HS-5 (cell line): ENCODE results near the gene KDF1.
A peak's percentile ranks its signal among the peaks of the same experiment; 100 is the strongest.

Source experiments
- DNase-seq: peaks from one replicate; pipeline ENCODE4 v3.0.0-alpha.2; 2012; ENCODE audit warnings: low read depth

KDF1 gene

DNA sequence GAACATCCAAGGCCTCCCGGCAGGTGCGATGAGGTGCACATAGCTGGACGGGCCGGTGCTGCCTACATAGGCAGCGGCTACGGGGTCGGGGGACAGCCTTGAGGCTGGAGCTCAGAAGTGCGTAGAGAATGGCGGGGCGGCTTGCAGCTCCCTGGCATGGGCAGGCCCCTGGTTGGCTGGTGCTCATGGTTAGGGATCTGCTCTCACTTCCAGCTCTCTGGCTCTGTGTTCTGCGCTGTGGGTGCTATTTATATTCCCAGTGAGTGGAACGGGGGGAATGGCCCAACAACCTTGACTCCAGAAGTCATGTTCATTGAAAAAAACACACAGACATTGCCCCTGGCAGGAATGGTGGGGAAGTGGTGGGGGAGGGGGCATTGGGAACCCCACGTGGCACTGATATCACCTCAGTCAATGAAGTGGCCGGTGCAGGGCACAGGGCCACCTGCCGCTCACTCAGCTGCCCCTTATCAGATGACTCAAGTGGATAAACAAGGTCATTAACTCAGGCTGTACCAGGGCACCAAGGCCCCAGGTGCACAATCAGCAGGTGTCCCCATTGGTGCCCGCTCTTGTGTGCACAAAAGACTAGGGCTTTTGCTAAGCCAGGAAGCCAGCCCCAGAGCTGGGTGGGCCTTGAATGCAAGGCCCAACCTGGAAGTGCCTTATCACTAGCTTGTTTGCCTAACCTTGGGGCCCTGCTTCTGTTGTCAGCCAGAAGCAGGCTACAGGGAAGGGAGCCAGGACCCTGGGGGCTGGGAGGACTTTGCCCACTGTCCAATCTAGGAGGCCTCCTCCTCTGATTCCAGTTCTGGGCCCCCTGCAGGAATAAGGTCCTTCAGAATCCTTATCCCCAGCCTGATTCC is 46.3 kb downstream of the KDF1 start, which contains the start of gene NR0B2:
Gene NR0B2, minus strand, starts transcription at position 222 of the 866 bp plus-strand sequence. Its CDS starts 35 bp downstream, at position 187.
- DNase-seq = no peak

DNA sequence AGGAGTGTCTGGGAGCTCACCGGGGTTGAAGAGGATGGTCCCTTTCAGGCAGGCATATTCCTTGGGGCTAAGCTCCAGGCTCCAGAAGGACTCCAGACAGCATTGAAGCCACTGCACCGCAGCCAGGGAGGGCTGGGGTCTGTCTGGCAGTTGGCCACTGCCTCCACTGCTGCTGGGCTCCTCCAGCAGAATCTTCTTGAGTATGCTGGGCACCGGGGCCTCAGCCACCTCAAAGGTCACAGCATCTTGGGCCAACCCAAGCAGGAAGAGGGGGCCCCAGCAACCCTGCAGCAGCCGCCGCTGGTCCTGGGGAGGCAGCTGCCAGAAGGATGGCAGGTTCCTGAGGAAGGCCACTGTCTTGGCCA is 46.9 kb downstream of the KDF1 start:
- no peak for DNase-seq

GRCh38 chr1:26912147-26912490 is 48.1 kb downstream of the KDF1 start:
- no peak for DNase-seq

DNA sequence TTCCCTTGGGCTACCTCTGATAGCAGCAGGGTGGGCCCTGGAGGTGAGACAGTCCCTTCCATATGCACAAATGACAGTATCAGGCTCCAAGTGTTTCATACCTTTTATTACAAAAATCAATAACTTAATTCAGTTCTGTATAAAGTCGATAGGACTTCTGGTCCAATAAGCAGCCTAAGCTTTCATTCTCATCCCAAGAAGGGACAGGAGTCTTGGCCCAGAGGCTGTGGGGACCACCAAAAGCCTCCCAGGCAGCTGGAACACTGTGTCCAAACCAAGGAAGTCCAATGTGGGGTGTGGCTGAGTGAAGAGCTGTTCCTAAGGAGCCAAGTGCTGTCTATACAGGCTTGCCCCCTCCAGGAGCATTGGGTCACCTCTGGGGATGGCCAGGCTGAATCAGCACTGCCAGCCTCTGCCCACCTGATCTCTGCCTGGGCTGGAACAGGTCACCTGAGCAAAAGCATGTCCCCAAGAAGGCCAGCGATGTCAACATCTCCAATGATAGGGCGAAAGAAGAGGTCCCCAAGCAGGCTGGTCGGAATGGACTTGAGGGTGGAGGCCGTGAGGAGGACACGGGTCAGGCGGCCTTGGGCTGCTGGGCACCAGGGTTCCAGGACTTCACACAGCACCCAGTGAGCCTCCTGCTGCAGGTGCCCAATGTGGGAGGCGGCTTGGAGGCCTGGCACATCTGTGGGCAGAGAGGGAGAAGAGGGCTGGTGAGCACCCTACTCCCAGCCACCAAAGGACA is 48.7 kb downstream of the KDF1 start:
- DNase-seq = no peak

DNA sequence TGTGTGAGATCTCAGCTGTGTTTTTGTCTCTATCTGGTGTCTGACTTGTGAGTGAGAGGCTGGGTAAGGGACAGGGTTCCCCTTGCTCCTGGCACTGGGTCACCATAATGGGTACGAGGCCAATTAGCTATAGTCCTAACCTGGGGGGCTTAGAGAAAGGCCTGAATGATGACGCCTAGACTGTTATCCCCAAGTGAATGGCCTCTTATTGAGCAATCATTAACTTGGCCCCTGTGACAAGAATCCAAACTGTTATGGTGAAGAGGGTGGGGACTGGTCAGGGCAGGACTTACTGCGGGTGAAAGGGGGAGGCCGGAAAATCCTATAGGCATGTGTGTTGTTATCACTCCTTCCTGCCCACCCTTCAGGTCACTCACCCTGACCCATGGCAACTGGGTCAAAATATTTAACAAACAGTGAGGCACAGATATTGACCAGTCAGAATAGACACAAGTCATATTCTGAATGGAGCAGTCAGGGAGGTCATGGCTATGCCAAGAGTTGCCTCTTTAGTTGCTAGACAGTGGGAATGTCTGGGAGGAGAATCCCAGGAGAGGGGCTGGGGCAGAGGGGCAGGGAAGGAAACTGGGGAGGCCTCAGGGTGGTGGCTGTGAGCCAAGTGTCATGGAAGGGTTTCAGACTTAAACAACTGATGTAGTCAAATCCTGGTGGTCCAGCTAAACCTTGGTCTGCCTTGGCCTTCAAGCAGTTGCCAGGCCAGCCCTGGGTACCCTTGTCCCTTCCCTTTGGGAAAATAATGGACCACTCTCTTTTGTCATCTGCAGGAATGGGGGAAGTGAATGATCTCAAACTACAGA is 49.7 kb downstream of the KDF1 start:
- no peak for DNase-seq

- no peak for DNase-seq
Measured at GRCh38 chr1:26909951-26910342, 50.3 kb downstream of the KDF1 start.

- peak; percentile 61 for DNase-seq
Measured at GRCh38 chr1:26907071-26907917, 53.0 kb downstream of the KDF1 start.

DNA sequence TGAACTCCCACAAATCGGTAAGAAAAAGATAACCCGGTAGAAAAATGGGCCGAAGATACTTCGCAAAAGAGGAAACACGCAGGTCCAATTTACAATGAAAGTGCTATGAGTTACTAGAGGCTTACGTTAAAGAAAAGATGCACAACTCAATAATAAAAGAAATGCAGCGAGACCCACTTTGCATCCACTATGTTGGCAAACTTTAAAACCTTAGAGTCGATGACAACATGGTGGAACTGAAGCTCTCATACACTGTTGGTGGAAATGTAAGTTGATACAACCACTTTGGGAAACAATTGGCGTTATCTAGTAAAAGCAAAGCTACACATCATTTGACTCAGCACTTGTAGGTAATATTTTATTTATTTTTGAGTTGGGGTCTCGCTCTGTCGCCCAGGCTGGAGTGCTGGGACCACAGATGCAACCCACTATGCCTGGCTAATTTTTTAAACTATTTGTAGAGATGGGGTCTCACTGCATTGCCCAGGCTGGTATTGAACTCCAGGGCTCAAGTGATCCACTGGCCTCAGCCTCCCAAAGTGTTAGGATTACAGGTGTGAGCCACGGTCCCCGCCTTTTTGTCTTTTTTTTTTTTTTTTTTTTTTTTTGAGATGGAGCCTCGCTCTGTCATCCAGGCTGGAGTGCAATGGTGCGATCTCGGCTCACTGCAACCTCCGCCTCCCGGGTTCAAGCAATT is 59.3 kb downstream of the KDF1 start:
- DNase-seq = no peak

DNA sequence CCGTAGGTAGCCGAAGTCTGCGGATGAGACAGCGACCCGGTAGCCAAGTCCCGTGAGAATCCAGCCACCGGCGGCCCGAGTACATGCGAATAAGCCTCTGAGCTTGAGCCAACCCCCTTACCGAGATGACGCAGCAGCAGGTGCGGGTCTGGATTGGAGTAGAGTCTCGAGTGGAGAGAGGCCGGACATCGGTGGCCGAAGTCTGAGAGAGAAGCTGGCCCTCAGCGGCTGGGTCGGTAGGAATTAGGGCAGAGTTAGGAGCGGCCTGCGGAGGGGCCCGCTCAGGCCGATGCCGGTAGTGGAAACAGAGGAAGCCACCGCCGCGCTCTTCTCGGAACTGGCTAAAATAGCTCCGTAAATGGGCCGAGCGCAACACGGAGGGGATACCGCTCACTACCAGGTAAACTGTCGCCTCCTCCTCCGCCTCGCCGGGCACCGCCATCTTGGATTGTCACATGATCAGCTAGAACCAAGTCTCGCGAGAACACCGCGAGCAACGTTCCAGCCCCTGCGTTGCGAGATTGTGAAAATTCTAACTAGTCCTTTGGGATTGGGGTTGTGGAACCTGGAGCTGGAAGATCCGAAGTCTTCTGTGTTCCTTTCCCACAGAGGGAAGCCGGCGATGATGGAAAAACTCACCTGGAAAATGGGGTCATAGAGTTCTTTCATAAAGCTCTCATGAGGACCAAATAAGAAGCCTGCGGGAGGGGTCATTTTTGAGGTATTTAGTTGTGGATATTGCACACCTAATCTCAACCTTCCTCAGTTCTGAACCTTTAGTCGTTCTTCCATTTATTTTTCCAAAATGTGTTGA is 60.1 kb downstream of the KDF1 start, which contains the start of gene GPATCH3:
Gene GPATCH3, minus strand, starts transcription at position 467 of the 814 bp plus-strand sequence. Its CDS starts 25 bp downstream, at position 442.
- peak; percentile 84 for DNase-seq
